GM10248 (cell line): ENCODE measurements around the gene FHOD3.

Source experiments
- CTCF ChIA-PET: fragments of 300-600 bp; sonication (Branson Sonifier 250); formaldehyde crosslinking; extraction: SDS; loops from one replicate; lab custom pipeline; 2021; ENCODE audit warnings: antibody characterized with exemption; lab: Yijun Ruan, JAX
- POLR2A ChIA-PET: fragments of 350-650 bp; sonication (Branson Sonifier 250); formaldehyde crosslinking; extraction: SDS; loops from one replicate; lab custom pipeline; 2020; ENCODE audit warnings: antibody characterized with exemption; lab: Yijun Ruan, JAX
- DNase-seq: peaks from one replicate; pipeline ENCODE4 v3.0.0; 2012; ENCODE audit errors: extremely low spot score
- CTCF ChIP-seq: IDR thresholded peaks from 2 replicates; pipeline ENCODE4 v1.5.1; 2012; ENCODE audit warnings: mild to moderate bottlenecking, low read depth; ENCODE audit errors: extremely low read depth, missing control alignments, control extremely low read depth

FHOD3 gene

GRCh38 chr18:36558234-36558633, 260.7 kb downstream of the FHOD3 start:
- CTCF ChIA-PET = no interaction called here
- no peak for DNase-seq
- no peak for TF ChIP-seq CTCF
- POLR2A ChIA-PET = no interaction called here

- no peak for DNase-seq
- POLR2A ChIA-PET = no interaction called here
- CTCF ChIA-PET = interaction anchor here (0.7 to 2.1 kb wide), 3 partner anchors 9 to 12 kb away, joined by 3 to 6 read pairs (median 3); no protein-coding TSS in a partner anchor
- TF ChIP-seq CTCF = no peak
Observed at GRCh38 chr18:36559149-36559857, 261.8 kb downstream of the FHOD3 start.

GRCh38 chr18:36560187-36560586, 262.7 kb downstream of the FHOD3 start:
- TF ChIP-seq CTCF = no peak
- DNase-seq = no peak
- CTCF ChIA-PET = interaction anchor here (0.7 to 2.1 kb wide), 4 partner anchors 9 to 13 kb away, joined by 3 to 10 read pairs (median 4); no protein-coding TSS in a partner anchor
- POLR2A ChIA-PET = interaction anchor here (0.6 kb wide), 1 partner anchor 808 kb away, joined by 3 read pairs; no protein-coding TSS in a partner anchor

GRCh38 chr18:36561046-36561445, 263.5 kb downstream of the FHOD3 start:
- no peak for DNase-seq
- POLR2A ChIA-PET = no interaction called here
- CTCF ChIA-PET = interaction anchor here (1.4 to 1.6 kb wide), 2 partner anchors 12 to 15 kb away, joined by 6 to 10 read pairs; no protein-coding TSS in a partner anchor
- no peak for TF ChIP-seq CTCF

- no peak for TF ChIP-seq CTCF
- ChIA-PET CTCF (interaction anchor here (0.7 to 1.1 kb wide), 2 partner anchors 11 to 21 kb away, joined by 3 to 4 read pairs; no protein-coding TSS in a partner anchor), POLR2A (no interaction called here)
- no peak for DNase-seq
Observed at GRCh38 chr18:36564841-36565240, 267.3 kb downstream of the FHOD3 start.

GRCh38 chr18:36567800-36568199, 270.3 kb downstream of the FHOD3 start:
- ChIA-PET CTCF (no interaction called here), POLR2A (no interaction called here)
- DNase-seq = no peak
- TF ChIP-seq CTCF = no peak
